TTC549 (cell line): ENCODE measurements around the gene ZNF440.
"Not testable (repeated sequence)": the region's sequence is repeated elsewhere in the genome, so short reads cannot be mapped to it uniquely, and the experiment has no call there.

Experiments
- FAIRE-seq: peaks from 2 replicates; lab custom pipeline; 2012; peaks lifted over from hg19 to GRCh38; lab: Jason Lieb, UNC

Gene ZNF440

GRCh38 chr19:11814029-11814699 lies at the start of gene ZNF440:
Gene ZNF440 (plus strand): TSS chr19:11814273. CDS start chr19:11814448, 175 bp downstream.
- no peak for FAIRE-seq

- peak; percentile 9 for FAIRE-seq
Observed at GRCh38 chr19:11766597-11767591, 47.2 kb upstream of the ZNF440 start, which contains the start of gene ZNF441. Gene ZNF441 (plus strand): TSS chr19:11767000. CDS start chr19:11767194, 194 bp downstream.

- FAIRE-seq = no peak
Observed at GRCh38 chr19:11767633-11768133, 46.4 kb upstream of the ZNF440 start.

- no peak for FAIRE-seq
Observed at GRCh38 chr19:11769995-11770394, 44.1 kb upstream of the ZNF440 start.

GRCh38 chr19:11771520-11771919 lies 42.6 kb upstream of the ZNF440 start:
- FAIRE-seq = not testable (repeated sequence)

- FAIRE-seq = not testable (repeated sequence)
Observed at GRCh38 chr19:11776669-11777068, 37.4 kb upstream of the ZNF440 start.

- no peak for FAIRE-seq
Observed at GRCh38 chr19:11780431-11781020, 33.5 kb upstream of the ZNF440 start.

- no peak for FAIRE-seq
Observed at GRCh38 chr19:11781295-11782057, 32.6 kb upstream of the ZNF440 start.

GRCh38 chr19:11783767-11784166 lies 30.3 kb upstream of the ZNF440 start:
- no peak for FAIRE-seq

GRCh38 chr19:11784356-11784755 lies 29.7 kb upstream of the ZNF440 start:
- FAIRE-seq = no peak

- no peak for FAIRE-seq
Observed at GRCh38 chr19:11787536-11787935, 26.5 kb upstream of the ZNF440 start.

- FAIRE-seq = no peak
Observed at GRCh38 chr19:11792942-11793341, 21.1 kb upstream of the ZNF440 start.

GRCh38 chr19:11797491-11797890 lies 16.6 kb upstream of the ZNF440 start:
- FAIRE-seq = no peak

- no peak for FAIRE-seq
Observed at GRCh38 chr19:11798391-11799330, 15.4 kb upstream of the ZNF440 start, which contains the start of gene ZNF491. Gene ZNF491 (plus strand): TSS chr19:11798523. CDS start chr19:11805954, 7,431 bp downstream.

- no peak for FAIRE-seq
Observed at GRCh38 chr19:11806354-11807098, 7.5 kb upstream of the ZNF440 start.

- no peak for FAIRE-seq
Observed at GRCh38 chr19:11807099-11807380, 7.0 kb upstream of the ZNF440 start.

GRCh38 chr19:11813703-11814028 lies 407 bp upstream of the ZNF440 start:
- no peak for FAIRE-seq

- no peak for FAIRE-seq
Observed at GRCh38 chr19:11814700-11815035, 595 bp downstream of the ZNF440 start.

- no peak for FAIRE-seq
Observed at GRCh38 chr19:11821474-11822109, 7.5 kb downstream of the ZNF440 start.
